B cell (primary cell): Measurements from ENCODE around the gene CST5. TPM values are rescaled to one million over a fixed set of nuclear protein-coding genes. Genes with fewer than 3 reads are reported as not detected.
"Not testable (repeated sequence)": the region's sequence is repeated elsewhere in the genome, so short reads cannot be mapped to it uniquely, and the experiment has no call there.

Experiments
- ATAC-seq: fragments of 200-7000 bp; cut with Tn5 transposase; one replicate; pipeline ENCODE4 v1.10.0; 2021; ENCODE audit warnings: low read depth, mild to moderate bottlenecking, moderate number of reproducible peaks, moderate library complexity
- CTCF ChIA-PET: fragments of 350-600 bp; sonication (Branson Sonifier 250); formaldehyde crosslinking; loops from one replicate; lab custom pipeline; 2021; ENCODE audit warnings: antibody characterized with exemption, inconsistent platforms; lab: Charles Lee
- POLR2A ChIA-PET: fragments of 350-600 bp; sonication (Branson Sonifier 250); formaldehyde crosslinking; loops from one replicate; lab custom pipeline; 2021; ENCODE audit warnings: antibody characterized with exemption; lab: Charles Lee
- DNase-seq: peaks from one replicate; pipeline ENCODE4 v3.0.0; 2013
- H2AFZ ChIP-seq: 2 replicates; pipeline ENCODE4 v1.6.1; 2012; ENCODE audit warnings: mild to moderate bottlenecking, low read depth, low read length; ENCODE audit not compliant: insufficient read depth, poor library complexity, severe bottlenecking
- H3K27ac ChIP-seq, 2 donors: 1 replicate in 1 of 2; 2 replicates in 1 of 2; pipeline ENCODE4 v1.5.1; 2012 to 2013; ENCODE audit warnings: low read length in 2 of 2, mild to moderate bottlenecking in 2 of 2, moderate library complexity in 1 of 2
- H3K27me3 ChIP-seq, 4 experiments: fragments of 200-600 bp in 1 of 4; sonication (generic) in 1 of 4; replicated peaks in 1 of 4; 1 replicate in 2 of 4; 2 replicates in 2 of 4; pipeline versions ENCODE4 v1.6.1 to v1.7.0; 2013 to 2016; ENCODE audit warnings: low read length in 3 of 4, mild to moderate bottlenecking in 2 of 4, mixed read lengths in 1 of 4, moderate library complexity in 1 of 4; ENCODE audit not compliant: insufficient read depth in 4 of 4, control insufficient read depth in 3 of 4; ENCODE audit errors: control extremely low read depth in 1 of 4
- H3K36me3 ChIP-seq, 2 experiments: replicated peaks in 1 of 2; 1 replicate in 1 of 2; 2 replicates in 1 of 2; pipeline versions ENCODE4 v1.6.1 to v1.7.1; 2013; ENCODE audit warnings: low read length in 1 of 2; ENCODE audit not compliant: insufficient read depth in 2 of 2, control insufficient read depth in 1 of 2; ENCODE audit errors: control extremely low read depth in 1 of 2, extremely low read depth in 1 of 2
- H3K4me1 ChIP-seq, 2 donors: fragments of 200-600 bp in 1 of 2; sonication (generic) in 1 of 2; 1 replicate in 1 of 2; 2 replicates in 1 of 2; pipeline versions ENCODE4 v1.5.1 to v1.6.1; 2013 to 2017; ENCODE audit warnings: low read length in 2 of 2; ENCODE audit not compliant: control insufficient read depth in 2 of 2, insufficient read depth in 2 of 2
- H3K4me2 ChIP-seq: replicated peaks from 2 replicates; pipeline ENCODE3; 2012; ENCODE audit warnings: mild to moderate bottlenecking, low read depth, low read length; ENCODE audit not compliant: poor library complexity, severe bottlenecking
- H3K4me3 ChIP-seq, 5 experiments: fragments of 200-600 bp in 1 of 5; sonication (generic) in 1 of 5; 1 replicate in 3 of 5; 2 replicates in 2 of 5; pipeline versions ENCODE4 v1.5.1 to v1.7.0; 2011 to 2016; ENCODE audit warnings: low read length in 4 of 5, mild to moderate bottlenecking in 4 of 5, low read depth in 2 of 5, control low read depth in 1 of 5, moderate library complexity in 1 of 5; ENCODE audit not compliant: insufficient read depth in 1 of 5; ENCODE audit errors: control extremely low read depth in 1 of 5, extremely low read depth in 1 of 5
- H3K79me2 ChIP-seq: fragments of 200-600 bp; sonication (generic); one replicate; pipeline ENCODE4 v1.6.0; 2016; ENCODE audit warnings: low read length; ENCODE audit not compliant: control insufficient read depth, insufficient read depth
- H3K9ac ChIP-seq: fragments of 200-600 bp; sonication (generic); 2 replicates; pipeline ENCODE4 v1.6.1; 2017; ENCODE audit warnings: mild to moderate bottlenecking, low read length, moderate library complexity
- H3K9me3 ChIP-seq, 3 donors: one replicate each; pipeline versions ENCODE4 v1.6.1 to v1.7.1; 2013; ENCODE audit warnings: low read length in 2 of 3; ENCODE audit not compliant: control insufficient read depth in 2 of 3, insufficient read depth in 1 of 3; ENCODE audit errors: control extremely low read depth in 1 of 3
- H4K20me1 ChIP-seq: 2 replicates; pipeline ENCODE4 v1.6.0; 2012; ENCODE audit warnings: mild to moderate bottlenecking, low read length; ENCODE audit not compliant: insufficient read depth, control insufficient read depth, poor library complexity, severe bottlenecking
- H3K27ac Mint-ChIP-seq: one replicate; pipeline ENCODE4 v1.8.0; 2021; ENCODE audit warnings: mixed read lengths
- H3K27me3 Mint-ChIP-seq: one replicate; pipeline ENCODE4 v1.8.0; 2021; ENCODE audit warnings: mixed read lengths
- H3K4me1 Mint-ChIP-seq: one replicate; pipeline ENCODE4 v1.8.0; 2021; ENCODE audit warnings: mixed read lengths
- H3K4me3 Mint-ChIP-seq: one replicate; pipeline ENCODE4 v1.8.0; 2021; ENCODE audit warnings: mixed read lengths
- H3K9me3 Mint-ChIP-seq: one replicate; pipeline ENCODE4 v1.8.0; 2022; ENCODE audit warnings: mixed read lengths; ENCODE audit not compliant: insufficient read depth
- EZH2 ChIP-seq: IDR thresholded peaks from 2 replicates; pipeline ENCODE4 v1.6.1; 2012; ENCODE audit warnings: borderline replicate concordance, low read depth, mild to moderate bottlenecking, moderate library complexity, low read length; ENCODE audit not compliant: insufficient read depth, poor library complexity, severe bottlenecking
- WGBS: methylation state at CpG from one replicate; pipeline ENCODE4 v1.1.5; 2013; ENCODE audit warnings: missing lambda C conversion rate; ENCODE audit not compliant: insufficient coverage; 5-methylcytosine and 5-hydroxymethylcytosine counted together
- intact Hi-C: fragments of 100-400 bp; cut with micrococcal nuclease; formaldehyde crosslinking; loops from one replicate; pipeline ENCODE4 v1.10.0; 2022
- polyA plus RNA-seq: library from polyadenylated mRNA; depleted of rRNA; stranded (reverse); fragments of >200 nt; gene quantifications from 2 replicates; pipeline ENCODE4 v1.2.3, GENCODE V29; 2012
- total RNA-seq, 2 donors: library from RNA; stranded (reverse); fragments of 120-200 nt in 1 of 2; gene quantifications; 1 replicate in 1 of 2; 2 replicates in 1 of 2; pipeline versions ENCODE4 v1.2.3 to v1.2.4, GENCODE V29; 2013 to 2022
- TF ChIP-seq, protein P1 (sequence below): fragments of 200-600 bp; IDR thresholded peaks from one replicate; pipeline ENCODE4 v1.8.0; 2022; ENCODE audit warnings: antibody characterized with exemption, mild to moderate bottlenecking

Gene CST5
- total and polyA plus RNA-seq, 2 donors (not counting 1 experiment from before 2014, with no cell fraction given): not detected

DNA sequence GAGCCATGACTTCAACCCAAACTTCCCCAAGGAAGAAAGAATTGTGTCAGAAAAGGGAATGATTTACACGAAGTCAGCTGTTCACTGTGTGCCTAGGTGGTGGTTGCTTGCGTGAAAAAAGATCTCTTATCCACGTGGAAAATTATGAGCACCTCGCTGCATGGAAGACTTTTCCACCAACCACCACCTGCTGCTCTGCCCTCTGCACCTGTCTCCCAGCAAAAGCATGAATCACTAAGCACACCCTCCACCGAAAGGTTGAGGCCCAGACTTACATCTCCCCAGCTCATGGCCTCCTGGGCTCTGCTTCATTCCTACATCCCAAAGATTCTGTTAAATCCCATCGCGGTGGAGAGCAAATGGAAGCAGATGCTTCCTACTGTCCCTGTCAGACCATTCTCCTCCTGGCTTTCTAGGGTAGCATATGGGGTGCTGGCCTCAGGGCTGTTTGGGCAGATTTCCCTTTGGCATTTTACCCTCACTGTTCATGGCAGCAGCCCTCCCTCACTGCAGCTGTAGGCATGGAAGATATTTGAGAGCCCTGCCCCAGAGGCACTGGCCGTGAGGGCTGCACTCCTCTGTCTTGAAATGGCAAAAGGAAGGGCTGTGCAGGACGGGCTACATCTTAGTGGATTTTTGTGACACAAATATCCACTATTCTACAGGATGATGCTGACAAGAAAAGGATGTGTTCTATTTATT lies 37.6 kb upstream of the CST5 start:
- H3K4me2 ChIP-seq: no peak overlapping the region
- no peaks in the 10 kb centered on the region for H3K9me3 Mint-ChIP-seq

DNA sequence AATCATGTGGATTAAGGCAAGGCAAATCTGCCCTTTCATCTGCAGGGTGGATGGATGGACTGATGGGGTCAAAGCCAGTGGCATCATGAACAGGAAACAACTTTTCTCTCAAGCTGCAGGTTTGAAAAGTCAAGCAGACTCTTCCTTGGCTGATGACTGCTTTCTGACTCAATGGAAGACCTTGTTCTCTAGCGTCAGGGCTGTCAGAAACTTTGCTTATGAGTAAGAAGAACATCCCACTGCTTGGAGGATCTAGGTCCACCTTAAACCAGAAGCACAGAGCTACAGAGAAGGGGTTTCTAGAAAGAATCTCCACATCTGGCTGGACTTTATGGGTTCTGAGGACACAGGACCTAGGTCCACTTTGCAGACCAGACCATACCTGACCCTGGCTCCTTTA lies 36.3 kb upstream of the CST5 start:
- H3K4me3 Mint-ChIP-seq: no peak overlapping the region
- H2AFZ ChIP-seq: no peak overlapping the region
- H3K4me1 ChIP-seq: no peaks in the 10 kb centered on the region
- 75% methylated on average over 1 of the region's 1 CpG for WGBS
- H3K9me3 ChIP-seq: peaks cover 0 to 5% (median 0%) of the 10 kb centered on the region in 3 donors
- intact Hi-C loops: no loop called here
- peaks cover 3% of the 10 kb centered on the region for H3K27me3 Mint-ChIP-seq
- POLR2A ChIA-PET: no interaction called here
- H3K4me3 ChIP-seq: no peak overlapping the region
- H3K27me3 ChIP-seq: no peaks in the 10 kb centered on the region
- no peaks in the 10 kb centered on the region for H3K36me3 ChIP-seq
- DNase-seq (no peak), ATAC-seq (no peak)
- no peak overlapping the region for H3K27ac ChIP-seq
- H3K27ac Mint-ChIP-seq: no peak overlapping the region
- TF ChIP-seq, protein P1, sequence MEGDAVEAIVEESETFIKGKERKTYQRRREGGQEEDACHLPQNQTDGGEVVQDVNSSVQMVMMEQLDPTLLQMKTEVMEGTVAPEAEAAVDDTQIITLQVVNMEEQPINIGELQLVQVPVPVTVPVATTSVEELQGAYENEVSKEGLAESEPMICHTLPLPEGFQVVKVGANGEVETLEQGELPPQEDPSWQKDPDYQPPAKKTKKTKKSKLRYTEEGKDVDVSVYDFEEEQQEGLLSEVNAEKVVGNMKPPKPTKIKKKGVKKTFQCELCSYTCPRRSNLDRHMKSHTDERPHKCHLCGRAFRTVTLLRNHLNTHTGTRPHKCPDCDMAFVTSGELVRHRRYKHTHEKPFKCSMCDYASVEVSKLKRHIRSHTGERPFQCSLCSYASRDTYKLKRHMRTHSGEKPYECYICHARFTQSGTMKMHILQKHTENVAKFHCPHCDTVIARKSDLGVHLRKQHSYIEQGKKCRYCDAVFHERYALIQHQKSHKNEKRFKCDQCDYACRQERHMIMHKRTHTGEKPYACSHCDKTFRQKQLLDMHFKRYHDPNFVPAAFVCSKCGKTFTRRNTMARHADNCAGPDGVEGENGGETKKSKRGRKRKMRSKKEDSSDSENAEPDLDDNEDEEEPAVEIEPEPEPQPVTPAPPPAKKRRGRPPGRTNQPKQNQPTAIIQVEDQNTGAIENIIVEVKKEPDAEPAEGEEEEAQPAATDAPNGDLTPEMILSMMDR: no peak
- no peak for TF ChIP-seq EZH2
- H3K9ac ChIP-seq: no peak overlapping the region
- no peak overlapping the region for H3K4me2 ChIP-seq
- H3K4me1 Mint-ChIP-seq: no peaks in the 10 kb centered on the region
- H4K20me1 ChIP-seq: no peaks in the 10 kb centered on the region
- CTCF ChIA-PET: no interaction called here
- H3K79me2 ChIP-seq: no peaks in the 10 kb centered on the region
- no peaks in the 10 kb centered on the region for H3K9me3 Mint-ChIP-seq

More for the DNA sequence above, 37.6 kb upstream of the CST5 start:
- TF ChIP-seq EZH2: no peak
- TF ChIP-seq, protein P1: no peak
- POLR2A ChIA-PET: no interaction called here
- peaks cover 0 to 5% (median 0%) of the 10 kb centered on the region in 3 donors for H3K9me3 ChIP-seq
- whole genome bisulfite sequencing: 96% methylated on average over 7 of the region's 9 CpGs
- no peaks in the 10 kb centered on the region for H3K79me2 ChIP-seq
- no peaks in the 10 kb centered on the region for H3K4me1 ChIP-seq
- no peaks in the 10 kb centered on the region for H3K27me3 Mint-ChIP-seq
- H3K4me1 Mint-ChIP-seq: no peaks in the 10 kb centered on the region
- H3K4me3 Mint-ChIP-seq: no peak overlapping the region
- DNase-seq (no peak), ATAC-seq (no peak)
- H3K27ac Mint-ChIP-seq: no peak overlapping the region
- no peaks in the 10 kb centered on the region for H4K20me1 ChIP-seq
- H3K27ac ChIP-seq: no peak overlapping the region
- intact Hi-C loops: no loop called here
- CTCF ChIA-PET: no interaction called here
- H3K27me3 ChIP-seq: no peaks in the 10 kb centered on the region
- no peak overlapping the region for H2AFZ ChIP-seq
- no peak overlapping the region for H3K4me3 ChIP-seq
- H3K9ac ChIP-seq: no peak overlapping the region
- no peaks in the 10 kb centered on the region for H3K36me3 ChIP-seq

- H3K27ac Mint-ChIP-seq, H4K20me1 ChIP-seq, H3K4me1 Mint-ChIP-seq, H3K4me2 ChIP-seq, H3K4me3 ChIP-seq, H3K27ac ChIP-seq, H3K79me2 ChIP-seq, H3K9me3 ChIP-seq, ATAC-seq, H3K9ac ChIP-seq, H3K27me3 ChIP-seq, CTCF ChIA-PET, H3K9me3 Mint-ChIP-seq, intact Hi-C loops, H3K4me3 Mint-ChIP-seq, H3K36me3 ChIP-seq, POLR2A ChIA-PET, DNase-seq, H2AFZ ChIP-seq, H3K27me3 Mint-ChIP-seq, H3K4me1 ChIP-seq: not testable (repeated sequence)
- 100% methylated on average over 2 of the region's 4 CpGs for WGBS
These were observed 34.9 kb upstream of the CST5 start for GRCh38 chr20:23914469-23914868.
